Measurements from ENCODE around the gene ITK. TPM values are rescaled to one million over a fixed set of nuclear protein-coding genes. Genes with fewer than 3 reads are reported as not detected.

ITK gene
- total RNA-seq, 4 donors from 2014 or later = 1.7 to 3.6 (median 3.0) TPM

GRCh38 chr5:157197086-157197485, 16.4 kb downstream of the ITK start:
- Histone ChIP-seq H3K36me3 (no peaks in the 10 kb centered on the region), H3K9me3 (no peaks in the 10 kb centered on the region), H3K4me3 (replicated peaks in 1 of 3) (no peak overlapping the region), H3K27me3 (no peaks in the 10 kb centered on the region), H3K4me1 (no peaks in the 10 kb centered on the region), H3K27ac (no peak overlapping the region)
- no peak for DNase-seq
- intact Hi-C loops (cut with DNase I) = no loop called here
- TF ChIP-seq POLR2A (IDR thresholded peaks at IDR 0.05) = no peak
- TF ChIP-seq, protein P1, sequence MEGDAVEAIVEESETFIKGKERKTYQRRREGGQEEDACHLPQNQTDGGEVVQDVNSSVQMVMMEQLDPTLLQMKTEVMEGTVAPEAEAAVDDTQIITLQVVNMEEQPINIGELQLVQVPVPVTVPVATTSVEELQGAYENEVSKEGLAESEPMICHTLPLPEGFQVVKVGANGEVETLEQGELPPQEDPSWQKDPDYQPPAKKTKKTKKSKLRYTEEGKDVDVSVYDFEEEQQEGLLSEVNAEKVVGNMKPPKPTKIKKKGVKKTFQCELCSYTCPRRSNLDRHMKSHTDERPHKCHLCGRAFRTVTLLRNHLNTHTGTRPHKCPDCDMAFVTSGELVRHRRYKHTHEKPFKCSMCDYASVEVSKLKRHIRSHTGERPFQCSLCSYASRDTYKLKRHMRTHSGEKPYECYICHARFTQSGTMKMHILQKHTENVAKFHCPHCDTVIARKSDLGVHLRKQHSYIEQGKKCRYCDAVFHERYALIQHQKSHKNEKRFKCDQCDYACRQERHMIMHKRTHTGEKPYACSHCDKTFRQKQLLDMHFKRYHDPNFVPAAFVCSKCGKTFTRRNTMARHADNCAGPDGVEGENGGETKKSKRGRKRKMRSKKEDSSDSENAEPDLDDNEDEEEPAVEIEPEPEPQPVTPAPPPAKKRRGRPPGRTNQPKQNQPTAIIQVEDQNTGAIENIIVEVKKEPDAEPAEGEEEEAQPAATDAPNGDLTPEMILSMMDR (IDR thresholded peaks at IDR 0.05) = no peak
- 90 to 95% methylated on average over 3 of the region's 3 CpGs for WGBS, 2 donors

- H3K27me3 ChIP-seq = no peaks in the 10 kb centered on the region
- no peaks in the 10 kb centered on the region for H3K9me3 ChIP-seq
- no peak for DNase-seq
- 53 to 66% methylated on average over 4 to 5 of the region's 5 CpGs for WGBS, 2 donors
- H3K4me3 ChIP-seq (replicated peaks in 1 of 3) = no peak overlapping the region
- H3K4me1 ChIP-seq = no peaks in the 10 kb centered on the region
- no peak overlapping the region for H3K27ac ChIP-seq
- intact Hi-C loops (cut with DNase I) = no loop called here
- no peaks in the 10 kb centered on the region for H3K36me3 ChIP-seq
- TF ChIP-seq, protein P1 (IDR thresholded peaks at IDR 0.05) = no peak
- TF ChIP-seq POLR2A (IDR thresholded peaks at IDR 0.05) = no peak
These were observed 17.8 kb downstream of the ITK start for GRCh38 chr5:157198277-157198986.

DNA sequence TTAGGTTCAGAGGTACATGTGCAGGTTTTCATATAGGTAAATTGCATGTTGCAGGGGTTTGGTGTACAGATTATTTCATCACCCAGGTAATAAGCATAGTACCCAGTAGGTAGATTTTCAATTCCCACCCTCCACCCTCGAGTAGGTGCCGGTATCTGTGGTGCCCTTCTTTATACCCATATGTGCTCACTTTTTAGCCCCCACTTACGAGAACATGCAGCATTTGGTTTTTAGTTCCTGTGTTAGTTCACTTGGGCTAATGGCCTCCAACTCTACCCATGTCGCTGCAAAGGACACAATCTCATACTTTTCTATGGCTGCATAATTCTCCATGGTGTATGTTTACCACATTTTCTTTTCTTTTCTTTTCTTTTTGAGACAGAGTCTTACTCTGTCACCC, 21.2 kb downstream of the ITK start:
- H3K4me1 ChIP-seq = no peaks in the 10 kb centered on the region
- DNase-seq = no peak
- no peak overlapping the region for H3K4me3 ChIP-seq (replicated peaks in 1 of 3)
- 76 to 88% methylated on average over 4 of the region's 4 CpGs for WGBS, 2 donors
- TF ChIP-seq POLR2A (IDR thresholded peaks at IDR 0.05) = no peak
- intact Hi-C loops (cut with DNase I) = no loop called here
- H3K27ac ChIP-seq = no peak overlapping the region
- H3K36me3 ChIP-seq = no peaks in the 10 kb centered on the region
- no peaks in the 10 kb centered on the region for H3K27me3 ChIP-seq
- no peaks in the 10 kb centered on the region for H3K9me3 ChIP-seq

DNA sequence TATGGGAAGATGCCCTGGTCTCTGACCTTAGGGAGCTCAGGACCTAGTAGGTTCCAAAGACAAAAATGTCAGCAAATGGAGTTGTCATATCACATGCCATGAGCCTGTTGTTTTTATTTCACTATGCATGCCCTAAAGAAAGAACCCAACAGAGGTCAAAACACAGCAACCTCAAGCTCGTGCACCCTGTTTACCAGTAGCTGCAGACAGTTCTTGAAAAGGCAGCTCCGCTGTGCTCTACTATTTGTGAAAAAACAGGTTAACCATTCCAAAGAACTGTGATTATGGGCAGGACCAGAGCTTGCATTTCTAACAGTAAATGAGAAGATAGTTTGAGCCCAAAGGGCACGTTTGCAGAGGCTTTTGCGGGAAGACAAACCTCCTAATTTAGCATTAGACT, 22.8 kb downstream of the ITK start:
- H3K36me3 ChIP-seq = no peaks in the 10 kb centered on the region
- intact Hi-C loops (cut with DNase I) = no loop called here

DNA sequence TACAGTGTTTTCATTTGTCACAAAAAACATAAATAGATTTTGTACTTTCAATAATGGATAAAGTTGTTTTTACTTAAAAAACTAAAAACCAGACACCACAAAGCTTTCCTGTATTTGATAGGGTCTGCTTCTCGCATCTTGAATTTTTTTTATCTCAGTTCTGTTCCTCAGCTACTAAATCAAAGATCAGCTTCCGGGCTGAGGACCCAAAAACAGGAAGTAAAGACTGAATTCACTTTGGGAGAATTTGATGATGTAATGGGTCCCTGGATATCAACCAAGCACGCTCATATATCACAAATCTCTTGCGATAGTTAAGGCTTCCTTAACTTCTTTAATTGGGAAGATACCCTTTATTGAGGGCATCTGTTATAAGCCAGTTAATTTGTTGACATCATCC, 24.1 kb downstream of the ITK start:
- 79 to 81% methylated on average over 4 of the region's 4 CpGs for WGBS, 2 donors
- no peak for TF ChIP-seq POLR2A (IDR thresholded peaks at IDR 0.05)
- TF ChIP-seq, protein P1 (IDR thresholded peaks at IDR 0.05) = no peak
- intact Hi-C loops (cut with DNase I) = no loop called here
- DNase-seq = no peak
- Histone ChIP-seq H3K27ac (no peak overlapping the region), H3K9me3 (no peaks in the 10 kb centered on the region), H3K4me3 (replicated peaks in 1 of 3) (no peak overlapping the region), H3K36me3 (no peaks in the 10 kb centered on the region), H3K4me1 (no peaks in the 10 kb centered on the region), H3K27me3 (no peaks in the 10 kb centered on the region)

More for the DNA sequence above, 22.8 kb downstream of the ITK start:
- TF ChIP-seq POLR2A (IDR thresholded peaks at IDR 0.05) = no peak
- TF ChIP-seq, protein P1 (IDR thresholded peaks at IDR 0.05) = no peak
- Histone ChIP-seq H3K27ac (no peak overlapping the region), H3K27me3 (no peaks in the 10 kb centered on the region), H3K4me1 (no peaks in the 10 kb centered on the region), H3K4me3 (replicated peaks in 1 of 3) (no peak overlapping the region), H3K9me3 (no peaks in the 10 kb centered on the region)
- no peak for DNase-seq
- WGBS, 2 donors = 85 to 93% methylated on average over 4 of the region's 4 CpGs
